UCSD-AML1 (cell line): ENCODE data around the gene C2CD3.
"Not testable (repeated sequence)": the region's sequence is repeated elsewhere in the genome, so short reads cannot be mapped to it uniquely, and the experiment has no call there.

Experiments used
- DNase-seq: peaks from one replicate; lab custom pipeline; 2025; ENCODE audit not compliant: unreplicated experiment; lab: John Stamatoyannopoulos, UW

C2CD3 gene

DNA sequence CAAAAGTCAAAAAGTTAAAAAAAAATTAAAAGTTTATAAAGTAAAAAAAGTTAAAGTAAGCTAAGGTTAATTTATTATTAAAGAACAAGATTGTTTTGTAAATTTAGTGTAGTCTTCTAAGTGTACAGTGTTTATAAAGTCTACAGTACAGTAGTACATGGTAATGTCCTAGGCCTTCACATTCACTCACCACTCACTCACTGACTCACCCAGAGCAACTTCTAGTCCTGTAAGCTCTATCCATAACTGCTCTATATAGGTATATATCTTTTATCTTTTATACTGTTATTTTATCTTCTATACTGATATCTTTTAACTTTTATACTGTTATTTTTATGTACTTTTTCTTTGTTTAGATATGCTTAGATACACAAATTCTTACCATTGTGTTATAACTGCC is 11.2 kb downstream of the C2CD3 start:
- no peak for DNase-seq

DNA sequence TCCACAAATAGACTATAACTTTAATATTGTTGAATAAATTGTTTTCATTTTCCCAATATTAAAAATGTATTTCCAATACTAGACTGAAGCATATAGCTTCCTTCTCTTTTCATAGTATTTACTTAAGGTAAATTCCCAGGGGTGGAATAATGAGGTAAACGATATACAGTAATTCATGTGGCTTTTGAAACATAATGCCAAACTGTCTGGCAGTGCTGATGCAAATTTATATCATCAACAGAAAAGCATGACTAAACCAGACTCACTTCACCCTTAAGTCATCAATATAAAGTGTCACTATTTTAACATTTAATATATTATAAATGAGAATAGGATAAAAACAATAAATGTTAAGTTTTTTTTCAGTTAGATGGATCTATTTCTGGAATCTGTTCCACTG is 13.6 kb downstream of the C2CD3 start:
- DNase-seq, result no peak

DNA sequence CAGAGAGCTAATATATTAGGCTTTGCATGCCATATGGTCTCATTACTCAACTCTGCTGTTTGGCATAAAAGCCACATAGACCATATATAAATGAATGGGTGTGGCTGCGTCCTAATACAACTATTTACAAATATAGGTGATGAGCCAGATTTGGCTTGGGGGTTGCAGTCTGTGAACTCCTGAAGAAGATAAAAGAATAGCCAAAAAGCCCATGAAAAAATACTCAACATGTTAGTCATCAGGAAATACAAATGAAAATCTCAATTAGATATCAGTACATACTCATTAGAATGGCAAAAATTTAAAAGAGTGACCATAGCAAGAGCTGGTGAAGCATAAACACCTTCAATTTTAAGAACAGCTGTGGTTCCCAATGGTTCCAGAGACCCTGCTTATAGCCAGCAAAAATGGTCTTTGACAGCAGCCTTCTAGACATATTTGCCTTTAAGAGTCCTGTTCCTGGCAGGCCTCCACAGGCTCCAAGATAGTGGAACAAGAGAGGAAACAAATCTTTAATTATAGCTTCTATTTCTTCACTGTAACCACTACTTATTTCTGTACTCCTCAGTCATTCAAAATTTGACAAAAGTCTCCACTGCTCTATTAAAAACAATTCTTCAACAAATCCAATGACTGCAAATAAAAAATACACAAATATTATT is 16.1 kb downstream of the C2CD3 start:
- no peak for DNase-seq

- DNase-seq, result no peak
Measured at GRCh38 chr11:74153224-74153623, 17.6 kb downstream of the C2CD3 start.

GRCh38 chr11:74147199-74147929 is 23.4 kb downstream of the C2CD3 start:
- no peak for DNase-seq

DNA sequence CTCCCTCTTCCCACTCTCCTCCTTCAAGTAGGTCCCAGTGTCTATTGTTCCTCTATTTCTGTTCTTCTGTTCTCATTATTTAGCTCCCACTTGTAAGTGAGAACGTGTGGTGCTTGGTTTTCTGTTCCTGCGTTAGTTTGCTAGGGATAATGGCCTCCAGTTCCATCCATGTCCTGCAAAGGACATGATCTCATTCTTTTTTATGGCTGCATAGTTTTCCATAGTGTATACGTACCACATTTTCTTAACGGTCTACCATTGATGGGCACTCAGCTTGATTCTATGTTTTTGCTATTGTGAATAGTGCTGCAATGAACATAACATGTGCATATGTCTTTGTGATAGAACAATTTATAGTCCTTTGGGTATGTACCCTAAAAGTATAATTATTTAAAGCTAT is 26.2 kb downstream of the C2CD3 start:
- no peak for DNase-seq

- no peak for DNase-seq
Measured at GRCh38 chr11:74142624-74143023, 28.2 kb downstream of the C2CD3 start.

GRCh38 chr11:74141908-74142307 is 28.9 kb downstream of the C2CD3 start:
- no peak for DNase-seq

DNA sequence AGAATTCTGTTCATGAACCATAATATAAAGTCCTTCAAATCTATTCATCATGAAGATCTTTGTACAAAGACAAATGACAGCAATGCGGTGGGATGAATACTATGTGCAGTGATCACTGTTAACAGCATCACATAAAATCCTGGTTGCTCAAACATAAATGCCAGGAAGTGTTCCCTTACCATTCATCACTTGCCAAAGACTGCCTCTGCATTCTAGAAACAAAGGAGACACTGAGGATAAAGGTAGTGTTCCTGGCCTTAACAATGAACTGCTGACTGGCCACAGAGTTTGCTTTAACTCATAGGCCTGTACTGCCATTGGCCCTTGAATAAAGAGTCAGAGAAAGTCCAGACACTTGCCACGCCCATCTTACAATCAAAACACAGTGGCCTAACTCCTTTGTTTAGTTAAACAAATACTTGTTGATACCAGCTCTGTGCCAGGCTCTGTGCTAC is 29.5 kb downstream of the C2CD3 start:
- DNase-seq, result no peak

DNA sequence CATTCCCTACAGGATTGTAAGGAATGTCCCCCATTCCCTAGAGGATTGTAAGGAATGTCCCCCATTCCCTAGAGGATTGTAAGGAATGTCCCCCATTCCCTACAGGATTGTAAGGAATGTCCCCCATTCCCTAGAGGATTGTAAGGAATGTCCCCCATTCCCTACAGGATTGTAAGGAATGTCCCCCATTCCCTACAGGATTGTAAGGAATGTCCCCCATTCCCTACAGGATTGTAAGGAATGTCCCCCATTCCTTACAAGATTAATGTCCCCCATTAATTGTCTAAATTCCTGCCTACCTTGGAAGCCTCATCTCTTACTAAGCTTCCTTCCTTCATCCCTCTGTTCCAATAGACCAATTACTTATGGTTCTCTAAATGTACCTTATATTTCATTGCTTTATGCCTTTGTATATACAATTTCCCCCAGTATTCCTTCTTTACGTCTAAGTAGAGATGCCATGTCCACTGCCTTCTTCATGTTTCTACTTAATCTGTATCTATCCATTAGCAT is 30.8 kb downstream of the C2CD3 start:
- not testable (repeated sequence) for DNase-seq

- DNase-seq, result no peak
Measured at GRCh38 chr11:74139151-74139918, 31.5 kb downstream of the C2CD3 start.

GRCh38 chr11:74138572-74138971 is 32.2 kb downstream of the C2CD3 start:
- DNase-seq, result no peak

DNA sequence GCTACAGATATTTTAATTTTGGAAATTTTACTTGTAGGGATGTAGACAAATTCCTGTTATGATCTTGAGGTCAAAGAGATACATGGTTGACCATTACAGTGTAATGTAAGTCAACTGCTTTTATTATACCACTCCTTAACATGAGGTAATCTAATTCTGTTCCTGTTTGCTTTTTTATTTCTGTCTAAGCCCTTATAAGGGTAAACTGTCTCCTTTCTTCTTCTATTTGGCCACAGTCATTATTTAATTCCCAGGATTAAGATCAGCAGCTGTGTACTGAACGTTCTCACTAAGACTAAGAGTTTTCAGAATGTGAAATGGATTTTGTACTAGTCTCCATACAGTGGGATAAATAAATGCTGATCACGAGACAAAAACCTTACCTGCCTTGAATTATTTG is 32.8 kb downstream of the C2CD3 start:
- DNase-seq, result no peak

DNA sequence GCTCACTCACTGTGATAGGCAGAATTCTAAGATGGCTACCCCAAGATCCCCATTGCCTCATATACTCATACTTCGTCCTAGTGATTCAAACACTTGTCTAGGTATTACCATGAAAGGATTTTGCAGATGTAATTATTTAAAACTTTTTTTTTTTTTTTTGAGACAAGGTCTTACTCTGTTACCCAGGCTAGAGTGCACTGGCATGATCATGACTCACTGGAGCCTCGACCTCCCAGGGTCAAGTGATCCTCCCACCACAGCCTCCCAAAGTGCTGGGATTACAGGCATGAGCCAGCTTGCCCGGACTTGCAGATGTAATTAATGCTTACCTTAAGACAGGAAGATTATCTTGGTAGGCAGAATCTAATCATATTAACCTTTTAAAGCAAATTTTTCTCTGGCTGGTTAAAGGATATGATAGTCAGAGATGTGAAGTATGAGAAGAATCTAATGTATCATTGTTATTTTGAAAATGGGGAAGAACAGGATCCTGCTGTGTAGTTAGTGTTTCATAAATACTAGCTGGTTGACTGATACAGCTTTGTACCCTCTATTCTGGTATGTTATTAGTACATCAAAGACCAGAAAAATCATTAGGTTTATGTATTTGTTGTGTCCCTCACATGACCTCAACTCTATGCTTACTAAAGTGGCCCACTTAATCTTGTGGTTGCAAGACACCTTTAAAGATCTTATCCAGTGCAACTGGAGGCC is 35.5 kb downstream of the C2CD3 start:
- no peak for DNase-seq

- DNase-seq, result no peak
Measured at GRCh38 chr11:74134661-74135060, 36.1 kb downstream of the C2CD3 start.

GRCh38 chr11:74133436-74133835 is 37.4 kb downstream of the C2CD3 start:
- DNase-seq, result no peak

DNA sequence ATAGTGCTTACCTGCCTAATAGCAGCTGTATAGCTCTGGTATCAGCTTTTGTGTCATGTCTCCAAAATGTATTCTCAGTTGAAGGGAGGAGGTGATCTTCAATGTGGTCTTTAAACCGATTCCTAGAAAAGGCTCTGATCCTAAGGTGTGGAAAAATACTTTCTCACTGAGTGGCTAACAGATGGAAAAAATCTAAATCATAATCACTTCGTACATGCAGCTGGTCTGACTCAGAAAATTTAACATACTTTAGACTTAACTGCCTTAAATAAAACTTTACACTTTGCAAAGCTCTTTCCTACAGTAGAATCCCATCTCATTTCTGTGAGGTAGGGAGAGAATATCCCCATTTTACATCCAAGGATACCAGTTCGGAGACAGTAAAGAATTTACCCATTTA is 38.0 kb downstream of the C2CD3 start:
- no peak for DNase-seq

DNA sequence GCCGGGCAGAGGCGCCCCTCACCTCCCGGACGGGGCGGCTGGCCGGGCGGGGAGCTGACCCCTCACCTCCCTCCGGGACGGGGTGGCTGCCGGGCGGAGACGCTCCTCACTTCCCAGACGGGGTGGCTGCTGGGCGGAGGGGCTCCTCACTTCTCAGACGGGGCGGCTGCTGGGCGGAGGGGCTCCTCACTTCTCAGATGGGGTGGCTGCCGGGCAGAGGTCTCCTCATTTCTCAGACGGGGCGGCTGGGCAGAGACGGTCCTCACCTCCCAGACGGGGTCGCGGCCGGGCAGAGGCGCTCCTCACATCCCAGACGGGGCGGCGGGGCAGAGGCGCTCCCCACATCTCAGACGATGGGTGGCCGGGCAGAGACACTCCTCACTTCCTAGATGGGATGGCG is 41.7 kb downstream of the C2CD3 start:
- DNase-seq, result not testable (repeated sequence)

GRCh38 chr11:74123008-74123448 is 47.8 kb downstream of the C2CD3 start:
- DNase-seq, result no peak

DNA sequence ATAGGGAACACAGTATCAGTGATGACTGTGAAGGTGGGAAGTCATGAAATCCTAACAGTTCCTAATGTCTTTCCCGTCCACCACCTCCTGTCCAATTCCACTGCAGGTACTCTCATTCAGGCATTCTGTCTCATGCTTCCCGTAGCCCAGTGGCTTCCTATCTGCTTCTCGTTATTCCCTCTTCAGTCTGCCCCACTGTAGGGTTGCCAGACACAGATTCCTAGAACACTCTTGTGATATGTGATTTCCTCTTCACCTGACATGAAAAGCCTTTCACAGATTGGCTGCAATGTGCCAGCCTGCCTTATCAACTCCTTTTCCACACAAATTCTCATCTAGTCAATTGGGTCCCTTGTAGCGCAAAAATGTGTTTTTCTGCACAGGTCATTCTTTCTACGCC is 49.0 kb downstream of the C2CD3 start:
- no peak for DNase-seq
